ENCODE measurements around the gene ADTRP. TPM values are rescaled to one million over a fixed set of nuclear protein-coding genes. Genes with fewer than 3 reads are reported as not detected.
"Not testable (repeated sequence)": the region's sequence is repeated elsewhere in the genome, so short reads cannot be mapped to it uniquely, and the experiment has no call there.

ADTRP gene
- total RNA-seq, 2 experiments from 2014 or later = 24.1 to 26.1 TPM

- H3K27me3 Mint-ChIP-seq; H3K4me3 Mint-ChIP-seq; H3K4me1 Mint-ChIP-seq (ENCODE audit: low read depth); DNase-seq; CTCF ChIA-PET; intact Hi-C loops (cut with micrococcal nuclease); H3K27ac Mint-ChIP-seq; POLR2A ChIA-PET; H3K36me3 Mint-ChIP-seq: not testable (repeated sequence)
- peaks cover 14% of the 10 kb centered on the region for H3K9me3 Mint-ChIP-seq
Observed at GRCh38 chr6:11680479-11680878, 98.1 kb downstream of the ADTRP start.

- POLR2A ChIA-PET = no interaction called here
- H3K27ac Mint-ChIP-seq = no peak overlapping the region
Observed at GRCh38 chr6:11679099-11679498, 99.5 kb downstream of the ADTRP start.

GRCh38 chr6:11675601-11676000 lies 103.0 kb downstream of the ADTRP start:
- peaks cover 10% of the 10 kb centered on the region for H3K9me3 Mint-ChIP-seq
- H3K4me3 Mint-ChIP-seq = no peak overlapping the region
- H3K4me1 Mint-ChIP-seq (ENCODE audit: low read depth) = no peaks in the 10 kb centered on the region
- CTCF ChIA-PET = no interaction called here
- POLR2A ChIA-PET = no interaction called here
- peaks cover 4% of the 10 kb centered on the region for H3K27me3 Mint-ChIP-seq
- H3K36me3 Mint-ChIP-seq = peaks cover 3% of the 10 kb centered on the region
- intact Hi-C loops (cut with micrococcal nuclease) = no loop called here
- no peak for DNase-seq
- no peak overlapping the region for H3K27ac Mint-ChIP-seq

More at GRCh38 chr6:11679099-11679498, 99.5 kb downstream of the ADTRP start:
- no peak for DNase-seq
- Mint-ChIP-seq H3K27me3 (peaks cover 9% of the 10 kb centered on the region), H3K9me3 (peaks cover 14% of the 10 kb centered on the region), H3K36me3 (peaks cover 4% of the 10 kb centered on the region), H3K4me3 (no peak overlapping the region), H3K4me1 (ENCODE audit: low read depth) (no peaks in the 10 kb centered on the region)
- CTCF ChIA-PET = no interaction called here
- intact Hi-C loops (cut with micrococcal nuclease) = no loop called here

- ChIA-PET POLR2A (no interaction called here), CTCF (interaction anchor here (0.9 kb wide), 1 partner anchor 17 kb away, joined by 3 read pairs; no protein-coding TSS in a partner anchor)
- DNase-seq = no peak
- H3K4me1 Mint-ChIP-seq (ENCODE audit: low read depth) = no peaks in the 10 kb centered on the region
- no peaks in the 10 kb centered on the region for H3K36me3 Mint-ChIP-seq
- no peaks in the 10 kb centered on the region for H3K9me3 Mint-ChIP-seq
- peaks cover 20% of the 10 kb centered on the region for H3K27me3 Mint-ChIP-seq
- intact Hi-C loops (cut with micrococcal nuclease) = no loop called here
- H3K27ac Mint-ChIP-seq = no peak overlapping the region
- no peak overlapping the region for H3K4me3 Mint-ChIP-seq
Observed at GRCh38 chr6:11672669-11673068, 105.9 kb downstream of the ADTRP start.

- POLR2A ChIA-PET = no interaction called here
- DNase-seq = no peak
Observed at GRCh38 chr6:11672256-11672655, 106.3 kb downstream of the ADTRP start.

GRCh38 chr6:11669696-11670095 lies 108.9 kb downstream of the ADTRP start:
- Mint-ChIP-seq H3K36me3 (no peaks in the 10 kb centered on the region), H3K4me1 (ENCODE audit: low read depth) (peaks cover 12% of the 10 kb centered on the region), H3K9me3 (no peaks in the 10 kb centered on the region), H3K27ac (no peak overlapping the region), H3K4me3 (no peak overlapping the region), H3K27me3 (peaks cover 18% of the 10 kb centered on the region)
- ChIA-PET POLR2A (no interaction called here), CTCF (interaction anchor here (1.0 kb wide), 1 partner anchor 50 kb away, joined by 3 read pairs; no protein-coding TSS in a partner anchor)
- DNase-seq = no peak
- intact Hi-C loops (cut with micrococcal nuclease) = no loop called here

More at GRCh38 chr6:11672256-11672655, 106.3 kb downstream of the ADTRP start:
- CTCF ChIA-PET = no interaction called here
- Mint-ChIP-seq H3K9me3 (no peaks in the 10 kb centered on the region), H3K27ac (no peak overlapping the region), H3K4me3 (no peak overlapping the region), H3K36me3 (no peaks in the 10 kb centered on the region), H3K27me3 (peaks cover 22% of the 10 kb centered on the region), H3K4me1 (ENCODE audit: low read depth) (no peaks in the 10 kb centered on the region)
- intact Hi-C loops (cut with micrococcal nuclease) = no loop called here

- H3K9me3 Mint-ChIP-seq = no peaks in the 10 kb centered on the region
- H3K4me3 Mint-ChIP-seq = no peak overlapping the region
- ChIA-PET POLR2A (no interaction called here), CTCF (interaction anchor here (1.1 to 1.3 kb wide), 2 partner anchors 15 to 622 kb away, joined by 3 to 5 read pairs; partner anchors contain the start of gene EDN1)
- no peaks in the 10 kb centered on the region for H3K36me3 Mint-ChIP-seq
- H3K4me1 Mint-ChIP-seq (ENCODE audit: low read depth) = peaks cover 12% of the 10 kb centered on the region
- H3K27me3 Mint-ChIP-seq = peaks cover 21% of the 10 kb centered on the region
- no peak for DNase-seq
- intact Hi-C loops (cut with micrococcal nuclease) = no loop called here
- no peak overlapping the region for H3K27ac Mint-ChIP-seq
Observed at GRCh38 chr6:11668455-11668854, 110.1 kb downstream of the ADTRP start.

GRCh38 chr6:11667876-11668275 lies 110.7 kb downstream of the ADTRP start:
- H3K9me3 Mint-ChIP-seq = no peaks in the 10 kb centered on the region

GRCh38 chr6:11665604-11666326 lies 112.8 kb downstream of the ADTRP start:
- DNase-seq = no peak
- Mint-ChIP-seq H3K27me3 (peaks cover 21% of the 10 kb centered on the region), H3K4me3 (no peak overlapping the region), H3K36me3 (no peaks in the 10 kb centered on the region), H3K9me3 (no peaks in the 10 kb centered on the region), H3K4me1 (ENCODE audit: low read depth) (peaks cover 12% of the 10 kb centered on the region), H3K27ac (no peak overlapping the region)
- intact Hi-C loops (cut with micrococcal nuclease) = no loop called here
- POLR2A ChIA-PET = no interaction called here
- CTCF ChIA-PET = interaction anchor here (0.7 to 3.2 kb wide), 3 partner anchors 10 to 410 kb away, joined by 3 to 26 read pairs (median 3); no protein-coding TSS in a partner anchor

More at GRCh38 chr6:11667876-11668275, 110.7 kb downstream of the ADTRP start:
- ChIA-PET POLR2A (interaction anchor here (0.9 kb wide), 1 partner anchor 44 kb away, joined by 3 read pairs; no protein-coding TSS in a partner anchor), CTCF (interaction anchor here (1.3 to 3.2 kb wide), 2 partner anchors 12 to 623 kb away, joined by 5 to 26 read pairs; partner anchors contain the start of gene EDN1)
- H3K4me1 Mint-ChIP-seq (ENCODE audit: low read depth) = peaks cover 12% of the 10 kb centered on the region
- H3K4me3 Mint-ChIP-seq = no peak overlapping the region
- intact Hi-C loops (cut with micrococcal nuclease) = no loop called here
- no peak for DNase-seq
- H3K36me3 Mint-ChIP-seq = no peaks in the 10 kb centered on the region
- no peak overlapping the region for H3K27ac Mint-ChIP-seq
- peaks cover 21% of the 10 kb centered on the region for H3K27me3 Mint-ChIP-seq

Other genes starting within 250 kb of the ADTRP start
- gene TMEM170B, start 241.1 kb downstream of the ADTRP start, total RNA-seq = 1 to 10 TPM in 1 of 2 experiments, under 1 TPM in 1; 0.83 to 1.1 TPM
- gene HIVEP1, start 233.5 kb upstream of the ADTRP start, total RNA-seq = 10 to 100 TPM; 43.2 to 43.8 TPM

Data from activated CD4-positive, alpha-beta memory T cell treated with anti-CD3 and anti-CD28 coated beads for 36 hours (primary cell).